ENCODE data around the gene KPNA4. TPM values are rescaled to one million over a fixed set of nuclear protein-coding genes. Genes with fewer than 3 reads are reported as not detected.

The KPNA4 gene
- total and polyA plus RNA-seq, 12 donors: 21.6 to 190 (median 134) TPM

DNA sequence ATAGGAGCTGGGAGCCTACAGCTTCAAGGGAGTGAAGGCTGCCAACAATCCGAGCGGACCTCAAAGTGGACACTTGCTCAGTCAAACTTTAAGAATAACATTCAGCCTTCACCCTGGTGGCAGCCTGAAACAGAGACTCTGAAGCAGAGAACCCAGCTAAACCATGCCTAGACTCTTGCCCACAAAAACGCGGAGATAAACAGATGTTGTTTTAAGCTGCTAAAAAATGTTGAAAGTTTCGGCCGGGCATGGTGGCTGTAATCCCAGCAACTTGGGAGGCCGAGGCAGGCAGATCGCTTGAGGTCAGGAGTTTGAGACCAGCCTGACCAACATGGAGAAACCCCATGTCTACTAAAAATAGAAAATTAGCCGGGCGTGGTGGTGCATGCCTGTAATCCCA lies 86.0 kb downstream of the KPNA4 start:
- TF ChIP-seq, protein P1, sequence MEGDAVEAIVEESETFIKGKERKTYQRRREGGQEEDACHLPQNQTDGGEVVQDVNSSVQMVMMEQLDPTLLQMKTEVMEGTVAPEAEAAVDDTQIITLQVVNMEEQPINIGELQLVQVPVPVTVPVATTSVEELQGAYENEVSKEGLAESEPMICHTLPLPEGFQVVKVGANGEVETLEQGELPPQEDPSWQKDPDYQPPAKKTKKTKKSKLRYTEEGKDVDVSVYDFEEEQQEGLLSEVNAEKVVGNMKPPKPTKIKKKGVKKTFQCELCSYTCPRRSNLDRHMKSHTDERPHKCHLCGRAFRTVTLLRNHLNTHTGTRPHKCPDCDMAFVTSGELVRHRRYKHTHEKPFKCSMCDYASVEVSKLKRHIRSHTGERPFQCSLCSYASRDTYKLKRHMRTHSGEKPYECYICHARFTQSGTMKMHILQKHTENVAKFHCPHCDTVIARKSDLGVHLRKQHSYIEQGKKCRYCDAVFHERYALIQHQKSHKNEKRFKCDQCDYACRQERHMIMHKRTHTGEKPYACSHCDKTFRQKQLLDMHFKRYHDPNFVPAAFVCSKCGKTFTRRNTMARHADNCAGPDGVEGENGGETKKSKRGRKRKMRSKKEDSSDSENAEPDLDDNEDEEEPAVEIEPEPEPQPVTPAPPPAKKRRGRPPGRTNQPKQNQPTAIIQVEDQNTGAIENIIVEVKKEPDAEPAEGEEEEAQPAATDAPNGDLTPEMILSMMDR (IDR thresholded peaks at IDR 0.05): no peak
- H3K4me1 ChIP-seq: no peaks in the 10 kb centered on the region
- no peak overlapping the region for H3K27ac ChIP-seq
- ATAC-seq: no peak
- 90 to 94% methylated on average over 10 of the region's 10 CpGs for WGBS, 2 donors
- no peak overlapping the region for H3K4me3 ChIP-seq
- intact Hi-C loops (cut with DNase I): no loop called here
- H3K36me3 ChIP-seq: peaks cover 0 to 4% (median 0%) of the 10 kb centered on the region in 9 donors
- DNase-seq: no peak
- no peaks in the 10 kb centered on the region for H3K9me3 ChIP-seq
- H3K27me3 ChIP-seq: peaks cover 0 to 10% (median 0%) of the 10 kb centered on the region in 7 donors

DNA sequence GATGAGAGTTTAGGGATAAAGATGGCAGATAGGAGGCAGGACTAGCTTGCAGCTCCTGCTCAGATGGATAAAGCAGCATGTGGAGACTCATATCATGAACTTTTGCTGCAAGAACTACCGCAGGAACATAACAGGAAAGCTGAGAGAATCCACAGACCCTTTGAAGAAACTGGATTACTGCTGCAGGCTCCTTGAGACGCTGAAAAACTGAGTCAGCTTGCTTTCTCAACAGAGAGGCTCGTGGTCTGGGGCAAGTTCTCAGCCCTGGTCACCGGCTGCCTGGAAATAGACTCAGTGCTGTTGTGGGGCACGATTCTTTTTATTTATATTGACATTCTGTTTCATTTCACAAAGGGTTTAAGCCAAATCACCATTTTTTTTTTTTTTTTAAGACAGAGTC lies 87.0 kb downstream of the KPNA4 start:
- 85 to 86% methylated on average over 5 of the region's 5 CpGs for WGBS, 2 donors

DNA sequence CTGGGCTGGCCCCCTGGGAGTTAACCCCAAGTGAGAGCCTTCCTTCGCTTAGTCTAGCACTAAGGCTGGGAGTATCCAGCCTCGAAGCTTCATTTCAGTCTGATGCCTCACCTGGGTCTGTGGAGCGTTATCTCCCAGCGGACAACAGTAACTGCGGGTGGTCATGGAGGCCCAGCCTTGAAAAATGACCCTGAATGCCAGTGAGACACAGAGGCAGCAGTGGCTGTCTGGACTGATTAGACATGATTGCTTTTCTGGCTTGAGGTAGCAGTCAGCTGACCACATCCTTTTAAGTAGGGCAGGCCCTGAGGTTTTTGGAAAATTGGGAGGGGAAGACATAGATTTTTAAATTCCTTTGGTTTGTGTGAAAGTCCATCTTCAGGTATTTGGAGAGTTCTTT lies 87.6 kb downstream of the KPNA4 start:
- Histone ChIP-seq H3K4me3 (no peak overlapping the region), H3K27ac (no peak overlapping the region), H3K36me3 (peaks cover 0 to 4% (median 0%) of the 10 kb centered on the region in 9 donors), H3K4me1 (no peaks in the 10 kb centered on the region), H3K9me3 (no peaks in the 10 kb centered on the region), H3K27me3 (peaks cover 0 to 11% (median 0%) of the 10 kb centered on the region in 7 donors)
- intact Hi-C loops (cut with DNase I): no loop called here
- TF ChIP-seq, protein P1 (IDR thresholded peaks at IDR 0.05): no peak
- DNase-seq: no peak
- no peak for ATAC-seq
- WGBS, 2 donors: 58 to 64% methylated on average over 5 of the region's 5 CpGs

More for the DNA sequence above, 87.0 kb downstream of the KPNA4 start:
- peaks cover 0 to 4% (median 0%) of the 10 kb centered on the region in 9 donors for H3K36me3 ChIP-seq
- no peaks in the 10 kb centered on the region for H3K9me3 ChIP-seq
- ATAC-seq (no peak), DNase-seq (no peak)
- peaks cover 0 to 11% (median 0%) of the 10 kb centered on the region in 7 donors for H3K27me3 ChIP-seq
- TF ChIP-seq, protein P1 (IDR thresholded peaks at IDR 0.05): no peak
- H3K4me1 ChIP-seq: no peaks in the 10 kb centered on the region
- intact Hi-C loops (cut with DNase I): no loop called here
- H3K27ac ChIP-seq: no peak overlapping the region
- H3K4me3 ChIP-seq: no peak overlapping the region

DNA sequence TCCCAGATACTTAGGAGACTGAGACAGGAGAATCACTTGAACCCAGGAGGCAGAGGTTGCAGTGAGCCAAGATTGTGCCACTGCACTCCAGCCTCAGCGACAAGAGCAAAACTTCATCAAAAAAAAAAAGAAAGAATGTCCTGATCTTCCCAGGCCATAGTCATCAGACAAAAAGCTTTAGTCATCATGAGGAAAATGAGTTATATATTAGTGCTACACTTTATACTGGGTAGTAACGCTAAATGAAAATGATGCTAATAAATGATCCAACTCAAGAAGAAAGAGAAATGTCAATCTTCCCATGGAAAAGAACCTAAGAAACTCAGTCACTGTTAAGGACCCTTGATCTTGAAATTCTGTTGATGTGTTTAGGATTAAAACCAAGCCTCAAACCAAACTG lies 89.5 kb downstream of the KPNA4 start:
- H3K27me3 ChIP-seq: peaks cover 0 to 11% (median 0%) of the 10 kb centered on the region in 7 donors
- peaks cover 0 to 2% (median 0%) of the 10 kb centered on the region in 9 donors for H3K36me3 ChIP-seq
- TF ChIP-seq, protein P1 (IDR thresholded peaks at IDR 0.05): no peak
- H3K9me3 ChIP-seq: peaks cover 0 to 9% (median 0%) of the 10 kb centered on the region in 11 donors
- 98 to 100% methylated on average over 2 of the region's 2 CpGs for WGBS, 2 donors
- H3K4me1 ChIP-seq: no peaks in the 10 kb centered on the region
- H3K4me3 ChIP-seq: no peak overlapping the region
- no peak overlapping the region for H3K27ac ChIP-seq
- ATAC-seq (no peak), DNase-seq (no peak)
- intact Hi-C loops (cut with DNase I): no loop called here

Data from heart right ventricle (tissue), 16 donors.